GM18526 (cell line): ENCODE data around the gene NCKAP1.

Experiments
- POLR2A ChIP-seq: IDR thresholded peaks from 3 replicates; pipeline ENCODE4 v1.6.1; 2011; ENCODE audit not compliant: insufficient read length; ENCODE audit errors: extremely low read depth

The NCKAP1 gene

GRCh38 chr2:183019718-183020442 lies 18.4 kb downstream of the NCKAP1 start:
- TF ChIP-seq POLR2A = no peak

GRCh38 chr2:183014005-183014404 lies 24.3 kb downstream of the NCKAP1 start:
- no peak for TF ChIP-seq POLR2A

- TF ChIP-seq POLR2A = no peak
These were observed 26.5 kb downstream of the NCKAP1 start for GRCh38 chr2:183011743-183012142.

GRCh38 chr2:183010112-183010511 lies 28.1 kb downstream of the NCKAP1 start:
- TF ChIP-seq POLR2A = no peak

- no peak for TF ChIP-seq POLR2A
These were observed 28.9 kb downstream of the NCKAP1 start for GRCh38 chr2:183009249-183009899.

- TF ChIP-seq POLR2A = no peak
These were observed 36.3 kb downstream of the NCKAP1 start for GRCh38 chr2:183001948-183002347.

- TF ChIP-seq POLR2A = no peak
These were observed 37.4 kb downstream of the NCKAP1 start for GRCh38 chr2:183000846-183001245.

- TF ChIP-seq POLR2A = no peak
These were observed 38.8 kb downstream of the NCKAP1 start for GRCh38 chr2:182999348-183000028.

- TF ChIP-seq POLR2A = no peak
These were observed 43.9 kb downstream of the NCKAP1 start for GRCh38 chr2:182994228-182994912.

GRCh38 chr2:182982941-182983340 lies 55.3 kb downstream of the NCKAP1 start:
- no peak for TF ChIP-seq POLR2A

- no peak for TF ChIP-seq POLR2A
These were observed 57.6 kb downstream of the NCKAP1 start for GRCh38 chr2:182980652-182981051.

GRCh38 chr2:182980115-182980514 lies 58.1 kb downstream of the NCKAP1 start:
- no peak for TF ChIP-seq POLR2A

- no peak for TF ChIP-seq POLR2A
These were observed 60.8 kb downstream of the NCKAP1 start for GRCh38 chr2:182977463-182977862.

- no peak for TF ChIP-seq POLR2A
These were observed 64.6 kb downstream of the NCKAP1 start for GRCh38 chr2:182973441-182974352.

- no peak for TF ChIP-seq POLR2A
These were observed 65.7 kb downstream of the NCKAP1 start for GRCh38 chr2:182972548-182972942.
